ENCODE results near the gene URI1. TPM values are rescaled to one million over a fixed set of nuclear protein-coding genes. Genes with fewer than 3 reads are reported as not detected.
"Not testable (repeated sequence)": the region's sequence is repeated elsewhere in the genome, so short reads cannot be mapped to it uniquely, and the experiment has no call there.

URI1 gene
- 100 to 1,000 TPM in 3 of 5 donors, 10 to 100 TPM in 2; 86.5 to 109 (median 100) TPM for polyA plus RNA-seq (ENCODE audit: insufficient read depth in 1 of 5, insufficient read length in 5 of 5, low replicate concordance in 1 of 5)
- long read RNA-seq, donor 1, transcript URI1-202 (11 exons, 3,444 nt), result major isoform, 7 of 34 reads
- long read RNA-seq, donor 1, transcript URI1-206 (10 exons, 2,495 nt), result minor isoform, 6 of 34 reads
- long read RNA-seq, donor 1, partial matches to known transcripts, result 20 of 34 reads
- long read RNA-seq, donor 1, other reads (novel, unspliced or antisense), result 0 of 34 reads
- long read RNA-seq, donor 2, transcript URI1-202 (11 exons, 3,444 nt), result major isoform, 11 of 26 reads
- long read RNA-seq, donor 2, partial matches to known transcripts, result 12 of 26 reads
- long read RNA-seq, donor 2, other reads (novel, unspliced or antisense), result 0 of 26 reads
- long read RNA-seq, donor 3, partial matches to known transcripts, result 6 of 15 reads
- long read RNA-seq, donor 3, other reads (novel, unspliced or antisense), result 0 of 15 reads
- long read RNA-seq, donor 4, partial matches to known transcripts, result 20 of 27 reads
- long read RNA-seq, donor 4, other reads (novel, unspliced or antisense), result 0 of 27 reads
- long read RNA-seq, donor 5, transcript URI1-202 (11 exons, 3,444 nt), result major isoform, 8 of 64 reads
- long read RNA-seq, donor 5, partial matches to known transcripts, result 50 of 64 reads
- long read RNA-seq, donor 5, other reads (novel, unspliced or antisense), result 0 of 64 reads
- long read RNA-seq, donor 6, transcript URI1-211 (3 exons, 1,032 nt), result minor isoform, 5 of 72 reads
- long read RNA-seq, donor 6, transcript URI1-202 (11 exons, 3,444 nt), result major isoform, 8 of 72 reads
- long read RNA-seq, donor 6, partial matches to known transcripts, result 56 of 72 reads
- long read RNA-seq, donor 6, other reads (novel, unspliced or antisense), result 0 of 72 reads
- long read RNA-seq, donor 7, transcript URI1-202 (11 exons, 3,444 nt), result minor isoform, 13 of 131 reads
- long read RNA-seq, donor 7, transcript URI1-211 (3 exons, 1,032 nt), result major isoform, 16 of 131 reads
- long read RNA-seq, donor 7, transcript URI1-206 (10 exons, 2,495 nt), result minor isoform, 5 of 131 reads
- long read RNA-seq, donor 7, partial matches to known transcripts, result 97 of 131 reads
- long read RNA-seq, donor 7, other reads (novel, unspliced or antisense), result 0 of 131 reads
- long read RNA-seq, donor 8, transcript URI1-206 (10 exons, 2,495 nt), result major isoform, 5 of 9 reads
- long read RNA-seq, donor 8, partial matches to known transcripts, result 0 of 9 reads
- long read RNA-seq, donor 8, other reads (novel, unspliced or antisense), result 0 of 9 reads

GRCh38 chr19:29941828-29942403 is at the start of gene URI1:
Gene URI1, plus strand, starts transcription at chr19:29942239. Its CDS starts 309 bp downstream, at chr19:29942548.
- DNase-seq, result peak; percentile 84 to 85

GRCh38 chr19:29893606-29894284 is 48.3 kb upstream of the URI1 start:
- DNase-seq, result no peak

- DNase-seq, result no peak
Observed at GRCh38 chr19:29896802-29897201, 45.2 kb upstream of the URI1 start.

- no peak for DNase-seq
Observed at GRCh38 chr19:29897466-29897865, 44.6 kb upstream of the URI1 start.

- DNase-seq, result no peak
Observed at GRCh38 chr19:29904017-29904416, 38.0 kb upstream of the URI1 start.

- no peak for DNase-seq
Observed at GRCh38 chr19:29908963-29909944, 32.8 kb upstream of the URI1 start.

GRCh38 chr19:29914933-29915332 is 27.1 kb upstream of the URI1 start:
- DNase-seq, result no peak

GRCh38 chr19:29915832-29916231 is 26.2 kb upstream of the URI1 start:
- DNase-seq, result not testable (repeated sequence)

- DNase-seq, result no peak
Observed at GRCh38 chr19:29917911-29918310, 24.1 kb upstream of the URI1 start.

GRCh38 chr19:29918891-29919290 is 23.1 kb upstream of the URI1 start:
- DNase-seq, result no peak

GRCh38 chr19:29922972-29923371 is 19.1 kb upstream of the URI1 start:
- DNase-seq, result no peak

GRCh38 chr19:29923653-29924052 is 18.4 kb upstream of the URI1 start:
- no peak for DNase-seq

- no peak for DNase-seq
Observed at GRCh38 chr19:29926031-29926430, 16.0 kb upstream of the URI1 start.

GRCh38 chr19:29926801-29927200 is 15.2 kb upstream of the URI1 start:
- no peak for DNase-seq

- no peak for DNase-seq
Observed at GRCh38 chr19:29927944-29928625, 14.0 kb upstream of the URI1 start.

- DNase-seq, result no peak
Observed at GRCh38 chr19:29928831-29929230, 13.2 kb upstream of the URI1 start.

GRCh38 chr19:29934257-29934656 is 7.8 kb upstream of the URI1 start:
- no peak for DNase-seq

- no peak for DNase-seq
Observed at GRCh38 chr19:29934781-29935180, 7.3 kb upstream of the URI1 start.

- DNase-seq, result no peak
Observed at GRCh38 chr19:29936409-29936808, 5.6 kb upstream of the URI1 start.
